EL (cell line): ENCODE measurements around the gene TCTN1.
"Not testable (repeated sequence)": the region's sequence is repeated elsewhere in the genome, so short reads cannot be mapped to it uniquely, and the experiment has no call there.

ENCODE experiments used
- DNase-seq: peaks from one replicate; pipeline ENCODE4 v3.0.0-alpha.2; 2016

TCTN1 gene

GRCh38 chr12:110587102-110587501 is 26.8 kb upstream of the TCTN1 start:
- not testable (repeated sequence) for DNase-seq

DNA sequence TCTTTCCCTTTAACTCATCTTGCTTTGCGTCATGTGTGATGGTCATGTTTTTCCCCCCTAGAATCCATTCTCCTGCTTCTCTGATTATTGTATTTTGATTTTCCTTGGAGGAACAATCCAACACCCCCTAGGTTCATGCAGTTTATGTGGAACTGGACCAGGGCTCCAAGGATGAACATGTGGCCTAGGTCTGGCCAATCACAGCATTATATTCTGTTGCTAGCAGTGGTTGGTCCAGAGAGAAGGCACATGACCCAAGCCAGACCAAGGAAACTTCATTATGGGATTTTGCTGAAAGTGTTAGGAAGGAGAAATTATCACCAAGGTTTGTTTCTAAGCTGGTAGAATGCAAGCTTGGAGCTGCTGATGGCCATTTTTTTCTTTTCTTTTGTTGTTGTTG is 23.9 kb upstream of the TCTN1 start:
- DNase-seq: no peak

DNA sequence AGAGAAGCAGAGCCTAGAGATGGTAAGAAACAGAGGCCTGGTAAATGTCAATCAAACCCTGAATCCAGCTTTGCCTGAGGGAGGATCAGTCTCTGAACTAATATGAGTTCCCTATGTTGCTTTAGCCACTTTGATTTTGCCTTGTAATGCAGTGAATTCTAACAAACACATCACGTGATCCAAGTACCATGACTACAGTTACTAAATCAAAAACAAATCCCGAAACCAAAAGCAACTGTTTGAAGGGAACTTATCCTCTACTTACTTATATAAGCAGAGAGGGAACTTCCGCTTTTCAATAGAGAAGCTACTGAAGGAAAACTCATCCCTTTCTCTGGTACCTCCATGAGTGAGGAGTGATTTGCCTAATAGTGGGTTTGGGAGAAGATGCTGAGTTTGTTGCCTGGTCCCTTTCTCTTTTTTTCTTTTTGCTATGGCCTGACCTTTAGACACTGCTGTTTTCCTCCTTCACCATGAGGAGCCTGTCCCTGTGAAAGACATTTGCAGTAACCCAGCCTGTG is 23.1 kb upstream of the TCTN1 start:
- DNase-seq: no peak

- no peak for DNase-seq
Measured at GRCh38 chr12:110591451-110592051, 22.4 kb upstream of the TCTN1 start.

- no peak for DNase-seq
Measured at GRCh38 chr12:110592078-110592477, 21.9 kb upstream of the TCTN1 start.

GRCh38 chr12:110592919-110593318 is 21.0 kb upstream of the TCTN1 start:
- not testable (repeated sequence) for DNase-seq

- DNase-seq: no peak
Measured at GRCh38 chr12:110597885-110598284, 16.0 kb upstream of the TCTN1 start.

DNA sequence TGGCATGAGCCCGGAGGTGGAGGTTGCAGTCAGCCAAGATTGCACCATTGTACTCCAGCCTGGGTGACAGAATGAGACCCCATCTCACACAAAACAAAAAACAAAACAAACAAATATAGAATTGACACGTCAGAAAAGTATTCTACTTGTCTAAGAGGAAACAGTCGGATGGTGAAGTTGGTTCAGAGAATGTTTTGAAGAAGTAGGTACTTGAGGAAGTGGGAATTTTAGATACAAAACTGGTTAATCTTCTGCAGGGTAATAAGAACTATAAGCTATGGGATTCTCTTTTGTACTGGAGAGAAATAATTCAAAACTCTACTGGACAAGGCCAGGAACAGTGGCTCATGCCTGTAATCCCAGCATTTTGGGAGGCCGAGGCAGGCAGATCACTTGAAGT is 14.6 kb upstream of the TCTN1 start:
- no peak for DNase-seq

GRCh38 chr12:110600254-110600653 is 13.7 kb upstream of the TCTN1 start:
- DNase-seq: peak; percentile 52

DNA sequence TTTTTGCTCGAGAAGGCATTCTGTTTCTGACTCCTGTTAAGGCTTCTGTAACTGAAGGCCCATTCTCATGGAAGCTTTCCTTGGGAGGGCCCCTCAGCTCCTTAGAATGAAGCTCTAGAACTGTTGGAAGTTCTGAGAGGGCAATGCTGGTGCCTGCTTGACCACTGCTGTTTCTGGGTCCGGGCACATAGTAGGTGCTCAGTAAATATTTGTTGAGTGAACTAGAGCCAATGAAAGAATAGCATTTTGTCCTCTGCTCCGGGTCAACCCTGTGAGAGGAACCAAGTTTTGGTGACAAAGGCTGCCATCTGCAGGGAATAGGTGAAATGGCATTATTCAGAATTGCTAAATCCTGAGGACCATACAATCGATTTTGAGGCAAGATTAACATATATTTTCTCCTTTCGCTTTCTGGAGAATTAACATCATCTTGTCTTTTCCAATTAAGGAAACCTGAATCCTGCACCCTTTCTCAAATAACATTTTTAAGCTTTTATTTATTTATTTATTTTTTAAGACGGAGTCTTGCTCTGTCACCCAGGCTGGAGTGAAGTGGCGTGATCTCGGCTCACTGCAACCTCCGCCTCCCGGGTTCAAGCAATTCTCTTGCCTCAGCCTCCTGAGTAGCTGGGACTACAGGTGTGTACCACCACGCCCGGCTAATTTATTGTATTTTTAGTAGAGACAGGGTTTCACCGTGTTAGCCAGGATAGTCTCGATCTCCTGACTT is 11.7 kb upstream of the TCTN1 start:
- DNase-seq: peak; percentile 58

DNA sequence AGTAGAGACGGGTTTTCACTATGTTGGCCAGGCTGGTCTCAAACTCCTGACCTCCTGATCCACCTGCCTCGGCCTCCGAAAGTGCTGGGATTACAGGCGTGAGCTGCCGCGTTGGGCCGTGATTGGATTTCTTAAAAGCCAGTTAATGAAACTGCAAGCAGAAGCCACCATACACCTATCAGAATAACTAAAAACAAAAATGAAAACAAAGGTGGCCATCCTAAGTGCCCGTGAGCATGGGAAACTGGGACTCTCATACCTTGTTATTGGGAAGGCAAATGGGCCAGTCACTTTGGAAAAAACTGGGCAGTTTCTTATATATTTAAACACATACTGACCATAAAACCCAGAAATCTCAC is 7.7 kb upstream of the TCTN1 start:
- no peak for DNase-seq

DNA sequence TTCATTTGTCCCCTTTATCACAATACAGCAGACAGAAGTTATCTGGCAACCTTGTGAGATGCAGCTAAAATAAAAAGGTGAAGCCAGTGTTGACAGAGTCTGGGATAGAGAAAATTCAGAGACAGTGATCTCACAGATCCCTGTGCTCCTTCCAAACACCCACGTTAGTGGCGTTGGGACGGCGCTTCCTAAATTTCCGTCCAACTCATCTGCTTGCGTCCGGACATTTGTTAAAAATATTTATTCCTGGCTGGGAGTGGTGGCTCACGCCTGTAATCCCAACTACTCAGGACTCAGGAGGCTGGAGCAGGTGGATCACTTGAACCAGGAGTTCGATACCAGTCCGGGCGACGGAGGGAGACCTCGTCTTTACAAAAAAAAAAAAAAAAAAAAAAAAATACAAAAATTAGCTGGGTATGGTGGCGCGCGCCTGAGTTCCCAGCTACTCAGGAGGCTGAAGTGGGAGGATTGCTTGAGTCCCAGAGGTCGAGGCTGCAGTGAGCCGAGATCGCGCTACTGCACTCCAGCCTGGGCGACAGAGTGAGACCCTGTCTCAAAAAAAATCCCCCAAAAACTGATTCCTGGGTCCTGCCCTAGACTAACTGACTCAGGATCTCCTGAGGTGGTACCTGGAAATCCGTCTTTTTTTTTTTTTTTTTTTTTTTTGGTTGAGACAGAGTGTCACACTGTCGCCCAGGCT is 708 bp upstream of the TCTN1 start:
- no peak for DNase-seq

DNA sequence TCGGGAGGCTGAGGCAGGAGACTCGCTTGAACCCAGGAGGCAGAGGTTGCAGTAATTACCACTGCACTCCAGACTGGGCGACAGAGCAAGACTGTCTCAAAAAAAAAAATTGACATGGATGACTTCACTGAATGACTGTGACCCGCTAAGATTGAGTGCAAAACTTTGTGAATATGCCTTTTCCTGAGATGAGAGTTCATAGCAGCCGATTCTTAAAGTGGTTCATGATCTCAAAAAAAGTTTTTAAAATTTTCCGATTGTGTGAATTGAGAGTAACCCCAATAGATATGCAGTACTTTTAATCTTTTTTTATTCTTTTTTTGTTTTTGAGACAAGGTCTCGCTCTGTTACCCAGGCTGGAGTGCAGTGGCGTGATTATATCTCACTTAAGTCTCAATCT is 1.2 kb downstream of the TCTN1 start:
- DNase-seq: no peak

DNA sequence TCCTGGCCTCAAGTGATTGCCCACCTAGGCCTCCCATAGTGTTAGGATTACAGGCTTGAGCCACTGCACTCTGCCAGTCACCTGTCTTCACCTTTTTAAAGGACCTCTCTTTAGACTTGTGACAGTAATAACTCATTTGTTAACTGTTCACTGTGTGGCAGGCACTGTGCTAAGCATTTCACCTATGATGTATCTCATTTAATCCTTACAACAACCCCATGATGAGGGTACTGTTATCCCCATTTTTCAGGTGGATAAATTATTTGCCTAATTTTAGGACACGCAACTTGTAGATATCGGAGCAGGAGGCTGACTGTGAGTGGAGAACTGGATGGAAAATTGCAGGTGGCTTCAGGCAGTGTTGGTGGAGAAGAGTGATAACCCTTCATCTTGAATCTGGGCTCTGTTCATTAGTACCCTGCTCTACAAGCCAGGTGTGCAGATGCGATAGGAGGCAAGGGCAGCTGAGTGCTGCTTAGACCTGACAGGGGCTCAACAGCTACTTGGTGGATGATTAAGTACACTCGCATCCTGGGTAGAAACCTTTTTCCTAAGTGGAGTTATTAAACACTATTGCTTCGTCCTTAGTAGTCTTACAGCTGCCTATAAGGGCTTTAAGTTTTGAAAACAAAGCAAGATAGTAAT is 2.7 kb downstream of the TCTN1 start:
- no peak for DNase-seq

DNA sequence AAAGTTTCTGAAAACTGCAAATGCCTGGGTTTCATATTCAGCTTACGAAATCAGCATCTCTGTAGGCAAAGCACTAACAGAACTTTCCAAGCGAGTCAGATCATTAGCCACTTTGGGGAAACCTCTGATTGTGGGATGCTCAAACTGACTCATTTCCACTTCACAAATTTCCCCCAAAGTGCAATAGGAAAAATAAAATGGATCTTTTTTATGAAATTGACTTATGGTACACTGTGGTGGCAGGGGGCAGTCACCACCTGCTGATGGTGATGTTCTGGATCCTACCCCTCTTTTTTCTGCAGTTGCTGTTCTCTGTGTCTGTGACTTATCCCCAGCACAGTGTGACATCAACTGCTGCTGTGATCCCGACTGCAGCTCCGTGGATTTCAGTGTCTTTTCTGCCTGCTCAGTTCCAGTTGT is 5.6 kb downstream of the TCTN1 start:
- peak; percentile 13 for DNase-seq

DNA sequence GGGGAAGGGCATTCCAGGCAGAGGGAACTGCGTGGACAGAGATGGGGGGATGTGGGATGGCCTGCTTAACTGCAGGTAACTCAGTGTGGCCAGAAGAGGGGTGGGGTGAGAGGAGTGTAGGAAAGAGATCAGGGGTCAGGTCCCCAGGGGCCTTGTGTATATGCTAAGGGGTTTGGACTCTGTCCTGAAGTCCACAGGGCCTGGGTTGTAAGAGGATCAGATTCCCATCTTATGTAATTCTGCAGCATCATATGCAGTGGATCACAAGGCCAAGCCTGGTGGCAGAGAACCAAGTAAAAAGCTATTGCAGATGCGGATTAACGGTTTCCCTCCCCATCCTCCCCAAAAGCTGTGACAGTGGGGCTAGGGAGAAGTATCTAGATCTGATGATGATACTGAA is 8.7 kb downstream of the TCTN1 start:
- no peak for DNase-seq

DNA sequence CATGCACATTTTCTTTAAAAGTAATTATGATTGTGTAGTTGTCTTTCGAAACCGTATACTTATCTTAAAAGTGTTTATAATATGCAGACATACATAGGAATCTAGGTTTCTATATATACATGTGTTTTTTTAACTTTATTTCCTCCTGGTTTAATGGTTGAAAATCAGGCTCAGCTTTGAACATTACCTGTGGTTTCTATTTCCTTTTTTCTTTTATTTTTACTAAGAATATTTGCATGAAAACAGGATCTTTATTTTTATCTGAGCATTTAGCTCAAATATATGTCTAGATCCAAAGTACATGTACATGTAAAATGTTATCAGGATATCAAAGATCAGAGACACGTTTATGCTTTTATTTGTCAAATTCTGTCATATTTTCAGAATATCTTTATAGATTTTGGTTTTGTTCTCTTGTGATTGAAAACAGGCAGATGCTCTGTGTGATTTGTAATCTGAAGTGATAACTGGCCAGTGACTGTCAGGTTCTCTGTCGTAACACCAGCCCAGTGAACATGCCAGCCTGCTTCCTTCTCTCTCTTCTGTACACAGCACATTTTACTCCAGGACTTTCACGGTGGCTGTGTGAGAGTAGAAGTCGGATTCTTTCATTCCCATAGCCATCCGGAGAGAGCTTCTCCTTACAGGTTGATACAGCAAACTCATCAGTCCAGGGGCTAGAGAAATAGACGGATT is 13.7 kb downstream of the TCTN1 start:
- no peak for DNase-seq

DNA sequence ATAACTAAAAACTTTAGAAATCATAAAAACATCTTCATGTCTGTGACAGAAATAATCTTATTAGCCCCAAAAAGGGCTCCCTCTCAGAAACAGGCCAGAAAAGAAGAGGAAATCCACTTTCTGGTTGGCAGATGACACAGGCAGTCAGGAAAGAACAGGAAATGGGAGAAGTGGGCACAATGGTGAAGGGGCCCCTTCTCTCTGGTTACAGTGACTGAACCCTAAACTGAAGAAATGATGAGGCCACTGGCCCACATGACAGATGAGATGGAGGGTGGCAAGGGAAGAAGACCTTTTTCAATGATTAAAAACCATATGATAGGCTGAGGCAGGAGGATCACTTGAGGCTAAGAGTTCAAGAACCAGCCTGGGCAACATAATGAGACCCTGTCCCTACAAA is 21.1 kb downstream of the TCTN1 start:
- no peak for DNase-seq

DNA sequence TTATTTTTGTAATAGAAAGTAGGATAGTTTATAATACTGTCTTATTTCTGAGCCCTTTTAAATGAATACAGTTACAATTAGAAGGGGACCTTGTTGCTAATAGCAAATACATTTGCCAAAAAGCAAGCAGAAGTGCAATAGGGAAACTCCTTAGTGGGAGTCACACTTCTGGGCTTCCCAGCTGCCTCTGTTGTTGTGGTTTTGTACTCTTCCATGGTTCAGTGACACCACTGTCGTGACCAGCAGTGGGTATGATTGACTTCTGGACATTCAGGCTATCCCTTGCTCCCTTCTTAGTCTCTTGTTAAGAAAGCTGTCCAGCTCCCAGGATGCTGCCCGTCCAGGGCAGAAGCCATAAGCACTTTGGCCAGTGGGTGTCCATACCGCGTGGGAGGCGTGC is 22.6 kb downstream of the TCTN1 start:
- no peak for DNase-seq

DNA sequence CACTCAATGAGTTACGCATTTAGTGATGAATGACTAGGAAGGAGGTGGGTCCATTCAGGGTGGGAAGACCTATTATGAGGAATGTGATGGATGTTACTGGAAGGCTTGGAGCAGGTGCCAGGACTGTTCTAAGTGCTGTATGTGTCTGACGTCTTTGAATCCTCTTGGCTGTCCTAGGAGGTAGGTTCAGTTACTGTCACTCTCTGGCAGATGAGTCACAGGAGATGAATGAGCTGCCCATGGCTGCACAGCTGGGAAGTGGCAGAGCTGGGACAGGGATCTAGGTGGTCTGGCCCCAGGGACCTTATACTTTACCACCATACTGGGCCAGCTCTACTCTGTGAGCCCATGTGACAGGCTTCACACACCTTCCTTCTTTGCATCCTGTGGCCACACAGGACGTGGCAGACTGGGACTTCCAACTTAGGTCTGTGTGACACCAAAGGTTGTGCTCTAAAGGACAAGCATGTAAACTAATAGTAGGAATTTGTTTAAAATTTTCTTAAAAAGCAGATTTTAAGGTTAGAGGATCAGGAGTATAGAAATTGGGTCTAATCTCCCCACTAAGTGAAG is 24.0 kb downstream of the TCTN1 start:
- DNase-seq: peak; percentile 8

GRCh38 chr12:110638796-110639195 is 24.9 kb downstream of the TCTN1 start:
- no peak for DNase-seq

DNA sequence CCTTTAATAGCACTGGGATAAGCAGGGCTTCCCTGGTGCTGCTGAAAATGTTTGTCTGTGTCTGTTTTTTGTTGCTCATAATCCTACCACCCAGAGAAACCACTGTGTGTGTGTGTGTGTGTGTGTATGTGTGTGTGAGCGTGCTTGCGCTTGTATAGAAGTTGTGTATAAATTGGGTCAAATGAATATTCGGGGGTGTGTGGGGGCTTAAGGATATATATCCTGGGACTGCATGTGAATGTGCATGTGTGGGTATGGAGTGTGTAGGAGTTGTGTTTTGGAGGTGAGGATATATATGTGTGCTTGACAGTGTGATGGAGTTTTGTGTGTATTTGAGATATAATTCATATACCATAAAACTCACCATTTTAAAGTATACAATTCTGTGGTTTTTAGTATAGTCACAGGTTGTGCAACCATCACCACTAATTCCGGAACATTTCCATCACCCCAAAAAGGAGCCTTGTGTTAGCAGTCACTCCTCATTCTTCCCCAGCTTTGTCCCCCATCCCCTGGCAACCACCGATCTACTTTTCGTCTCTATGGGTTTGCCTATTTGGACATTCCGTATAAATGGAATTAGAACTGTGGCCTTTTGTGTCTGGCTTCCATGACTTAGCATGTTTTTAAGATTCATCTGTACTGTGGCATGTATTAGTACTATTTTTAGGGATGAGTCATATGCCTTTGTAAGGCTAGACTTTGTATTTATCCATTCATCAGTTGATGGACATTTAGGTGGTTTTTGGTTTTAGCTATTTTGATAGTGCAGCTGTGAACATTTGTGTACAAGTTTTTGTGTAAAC is 25.6 kb downstream of the TCTN1 start:
- DNase-seq: peak; percentile 25
